HPDE6-E6E7 (cell line): ENCODE data around the gene FCN2.

ENCODE experiments used
- DNase-seq: peaks from one replicate; pipeline ENCODE4 v3.0.0; 2011; ENCODE audit warnings: missing footprints; ENCODE audit errors: extremely low spot score

The FCN2 gene

DNA sequence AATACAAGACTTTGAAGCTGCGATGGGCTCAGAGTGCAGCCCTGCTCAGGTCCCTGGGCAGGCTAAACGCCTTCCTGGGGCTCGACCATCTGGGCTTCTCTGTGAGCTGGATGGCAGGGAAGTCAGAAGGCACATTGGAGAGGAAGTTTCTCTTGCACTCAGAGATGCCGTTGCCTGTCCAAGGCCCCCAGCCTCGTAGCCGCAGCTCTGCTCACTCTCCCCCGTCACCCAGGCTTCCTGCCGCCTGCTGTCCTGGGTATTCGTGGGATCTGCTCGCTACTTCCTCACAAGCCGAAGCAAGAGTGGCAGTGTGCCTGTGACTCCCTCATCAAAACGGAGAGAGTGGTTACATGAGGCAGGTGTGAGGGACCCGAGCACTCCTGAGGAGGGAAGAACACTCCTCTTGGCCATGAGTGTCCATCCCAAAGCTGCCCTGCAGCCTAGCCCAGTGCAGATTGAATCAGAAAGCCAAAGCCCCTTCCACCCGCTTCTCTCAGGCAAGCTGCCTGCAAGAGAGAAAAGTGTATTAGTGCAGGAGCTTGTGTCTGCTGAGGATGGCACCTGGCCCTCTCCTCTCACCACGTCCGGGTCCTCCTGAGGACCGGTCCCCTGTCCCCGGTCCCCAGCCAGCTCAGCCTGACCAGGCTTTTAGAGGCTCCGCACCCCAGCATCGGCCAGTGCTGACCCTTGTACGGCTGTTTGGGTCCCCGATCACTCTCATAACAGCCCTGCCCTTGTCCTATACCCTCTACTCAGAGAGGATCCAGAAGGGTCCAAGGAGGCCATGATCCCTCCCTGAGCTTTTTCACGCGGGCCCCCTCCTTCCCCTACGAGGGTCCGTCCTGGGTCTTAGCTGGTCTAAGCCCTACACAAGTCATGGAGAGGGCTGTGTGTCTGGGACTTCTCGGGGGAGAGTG, 7.3 kb downstream of the FCN2 start:
- DNase-seq, result no peak

DNA sequence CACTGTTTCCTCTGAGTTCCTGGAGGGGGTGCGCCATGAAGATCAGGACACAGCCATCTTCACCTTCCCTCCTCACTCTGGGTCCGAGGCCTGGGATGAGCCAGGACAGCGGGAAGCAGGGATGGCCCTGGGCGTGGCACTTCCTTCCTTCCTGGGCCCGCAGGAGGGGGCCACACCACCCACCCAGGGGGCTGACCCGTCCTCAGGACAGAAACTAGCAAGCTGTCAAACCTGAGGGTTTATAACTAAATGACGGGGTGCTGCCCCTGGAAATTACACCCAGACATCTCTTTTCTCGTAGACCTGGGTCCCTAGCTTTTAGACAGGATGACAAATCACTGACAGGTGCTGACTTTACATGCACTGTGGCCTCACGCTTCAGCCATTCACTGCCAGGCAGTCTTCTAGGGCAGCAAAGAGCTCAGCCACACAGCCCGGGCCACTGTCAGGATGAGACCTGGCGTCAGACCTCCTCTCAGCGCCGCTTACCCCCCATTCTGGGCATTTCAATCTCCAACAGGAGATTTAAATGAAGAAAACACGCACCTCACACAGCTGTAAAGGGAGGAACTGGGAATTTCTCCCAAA, 8.1 kb downstream of the FCN2 start:
- DNase-seq, result no peak

DNA sequence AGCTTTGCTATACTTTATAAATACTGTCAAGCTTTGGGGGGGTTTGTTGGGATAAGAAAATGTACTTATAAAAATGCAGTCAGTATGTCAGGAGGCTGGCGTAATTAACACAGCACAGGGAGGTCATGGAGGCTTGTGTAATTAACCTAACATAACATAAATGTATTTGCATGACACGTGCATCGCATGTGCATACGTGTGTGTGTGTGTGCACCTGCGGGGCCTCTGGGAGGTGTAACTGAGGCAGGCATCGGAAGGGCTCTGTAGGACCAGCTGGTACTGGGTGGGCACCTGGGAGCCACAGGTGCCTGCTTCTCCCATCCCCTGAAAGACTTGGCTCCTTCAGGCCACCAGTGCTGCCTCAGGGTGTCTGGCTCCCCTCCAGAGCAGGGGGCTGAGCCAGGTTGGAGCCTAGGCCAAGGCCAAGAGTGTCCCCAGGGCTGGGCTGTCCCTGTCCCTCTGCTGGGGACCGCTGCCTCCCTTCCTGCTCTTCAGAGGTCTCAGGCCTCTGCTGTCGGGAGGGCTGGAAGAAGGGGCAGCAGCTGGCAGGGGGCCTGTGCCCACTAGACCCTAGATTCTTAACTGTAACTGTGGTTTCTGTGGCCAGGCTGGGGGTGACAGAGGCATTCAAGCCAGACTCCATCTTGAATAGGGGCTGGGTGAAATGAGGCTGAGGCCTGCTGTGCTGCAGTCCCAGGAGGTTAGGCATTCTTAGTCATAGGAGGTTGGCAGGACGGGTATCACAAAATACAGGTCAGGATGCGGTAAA, 9.0 kb downstream of the FCN2 start:
- no peak for DNase-seq

DNA sequence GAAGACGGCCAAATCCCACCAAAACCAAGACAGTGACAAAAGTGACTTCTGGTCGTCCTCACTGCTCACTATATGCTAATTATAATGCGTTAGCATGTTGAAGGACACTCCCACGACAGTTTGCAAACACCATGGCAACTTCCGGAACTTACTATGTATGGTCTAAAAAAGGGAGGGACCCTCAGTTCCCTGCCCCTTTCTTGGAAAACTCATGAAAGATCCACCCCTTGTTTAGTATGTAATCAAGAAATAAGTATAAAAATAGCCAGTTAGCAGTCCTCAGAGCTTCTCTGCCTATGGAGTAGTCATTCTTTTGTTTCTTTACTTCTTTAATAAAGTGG, 9.5 kb downstream of the FCN2 start:
- DNase-seq, result no peak

- DNase-seq, result no peak
These were observed 10.4 kb downstream of the FCN2 start for GRCh38 chr9:134891053-134891452.

DNA sequence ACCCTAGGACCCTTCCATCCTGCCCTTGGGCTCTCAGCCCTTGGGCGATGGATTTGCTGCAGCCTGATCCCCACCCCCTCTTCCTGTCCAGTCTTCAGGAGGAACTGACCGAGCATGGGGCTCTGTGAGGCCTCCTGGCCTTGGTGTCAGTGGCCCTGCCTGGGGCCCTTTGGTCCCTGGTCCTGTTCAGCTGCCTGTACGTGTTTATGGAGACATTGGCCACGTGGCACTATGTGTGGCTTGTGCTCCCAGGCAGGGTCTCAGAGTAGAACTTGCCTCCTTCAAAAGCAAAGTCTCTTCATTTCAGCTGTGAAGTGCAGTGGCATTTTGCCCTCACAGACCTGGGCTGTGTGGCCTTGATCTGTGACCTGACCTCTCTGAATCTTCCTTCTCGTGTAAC, 11.1 kb downstream of the FCN2 start:
- DNase-seq, result no peak

DNA sequence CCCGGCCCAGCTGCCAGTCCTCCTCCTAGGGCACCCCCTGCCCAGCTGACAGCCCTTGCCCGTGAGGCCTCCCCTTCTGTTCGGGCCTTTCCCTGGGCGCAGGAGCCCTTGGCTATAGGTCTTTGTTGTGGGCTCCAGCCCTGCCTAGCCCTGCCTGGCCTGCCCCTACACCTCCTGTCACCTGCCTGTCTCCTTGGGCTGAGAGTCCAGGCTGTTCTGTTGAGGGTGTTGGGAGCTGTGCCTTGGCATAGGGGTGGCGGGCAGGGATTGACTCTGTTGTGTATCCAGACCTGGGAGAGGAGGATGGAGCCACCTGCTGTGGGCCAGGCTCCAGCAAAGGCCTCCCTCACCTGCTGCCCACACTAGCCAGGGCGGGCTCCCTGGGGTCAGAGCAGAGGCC, 11.6 kb downstream of the FCN2 start:
- DNase-seq, result no peak

DNA sequence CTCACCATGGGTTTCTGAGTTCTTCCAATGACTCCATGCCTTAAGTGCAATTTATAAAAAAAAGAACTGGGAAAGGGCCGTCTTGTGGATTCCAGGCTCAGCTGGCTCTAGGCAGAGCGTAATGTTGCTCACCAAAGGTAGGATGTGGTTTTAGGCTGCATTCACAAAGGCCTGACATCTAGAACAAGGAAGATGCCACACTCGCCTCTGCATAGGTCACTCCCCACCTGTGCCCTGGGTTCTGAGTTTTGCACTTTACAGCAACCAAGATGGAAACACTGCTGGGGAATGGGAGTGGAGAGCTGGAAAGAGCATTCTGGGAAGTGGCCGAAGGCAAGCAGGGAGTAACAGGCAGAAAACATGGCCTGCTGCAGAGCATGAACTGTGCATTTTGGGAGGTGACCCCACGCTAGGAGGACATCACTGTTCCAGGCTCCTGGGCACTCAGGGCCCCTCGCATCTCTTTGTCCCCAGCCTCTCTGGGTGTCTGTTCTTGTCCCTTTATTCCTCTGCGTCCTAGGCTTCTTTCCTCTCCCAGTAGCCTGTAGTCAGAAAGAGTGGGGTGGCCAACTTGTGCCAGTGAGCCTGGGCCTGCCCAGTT, 12.3 kb downstream of the FCN2 start:
- no peak for DNase-seq

GRCh38 chr9:134894136-134894860, 13.7 kb downstream of the FCN2 start:
- no peak for DNase-seq

DNA sequence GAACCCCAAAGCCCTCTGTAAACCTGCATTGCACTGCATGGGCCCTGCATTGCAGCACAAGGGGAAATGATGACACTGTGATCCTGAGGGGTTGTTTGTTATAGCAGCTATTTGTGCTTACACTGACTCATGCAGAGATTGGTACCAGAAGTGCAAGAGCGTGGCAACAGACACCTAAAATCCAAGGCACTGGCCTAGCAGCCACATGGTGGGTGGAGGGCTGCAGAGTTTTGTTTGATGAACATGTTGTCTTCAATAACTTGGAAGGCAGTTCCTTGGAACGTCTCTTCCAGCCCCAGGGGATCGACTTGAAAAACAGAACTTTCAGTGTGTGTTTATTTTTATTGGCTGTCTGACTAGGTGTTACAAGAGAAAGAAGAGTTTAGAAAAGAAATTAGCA, 14.5 kb downstream of the FCN2 start:
- no peak for DNase-seq

DNA sequence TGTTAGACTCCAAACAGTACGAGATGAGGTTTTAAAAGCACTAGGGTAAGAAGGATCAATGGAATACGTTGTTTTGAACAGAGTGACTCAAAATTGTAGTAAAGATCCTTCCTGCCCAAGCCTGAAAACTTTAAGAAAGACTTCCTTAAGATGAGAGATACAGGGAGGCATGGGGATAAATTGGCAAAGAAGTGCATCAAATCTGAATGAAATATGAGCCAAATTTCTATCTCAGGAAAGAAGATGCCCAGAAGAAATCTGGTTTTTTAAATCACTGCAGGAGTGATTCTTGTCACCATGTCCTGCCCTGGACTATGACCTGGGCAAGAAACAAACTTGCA, 14.9 kb downstream of the FCN2 start:
- no peak for DNase-seq

- DNase-seq, result no peak
These were observed 15.6 kb downstream of the FCN2 start for GRCh38 chr9:134895908-134896833.

- no peak for DNase-seq
These were observed 16.4 kb downstream of the FCN2 start for GRCh38 chr9:134896834-134897583.

GRCh38 chr9:134897584-134898170, 17.1 kb downstream of the FCN2 start:
- no peak for DNase-seq

DNA sequence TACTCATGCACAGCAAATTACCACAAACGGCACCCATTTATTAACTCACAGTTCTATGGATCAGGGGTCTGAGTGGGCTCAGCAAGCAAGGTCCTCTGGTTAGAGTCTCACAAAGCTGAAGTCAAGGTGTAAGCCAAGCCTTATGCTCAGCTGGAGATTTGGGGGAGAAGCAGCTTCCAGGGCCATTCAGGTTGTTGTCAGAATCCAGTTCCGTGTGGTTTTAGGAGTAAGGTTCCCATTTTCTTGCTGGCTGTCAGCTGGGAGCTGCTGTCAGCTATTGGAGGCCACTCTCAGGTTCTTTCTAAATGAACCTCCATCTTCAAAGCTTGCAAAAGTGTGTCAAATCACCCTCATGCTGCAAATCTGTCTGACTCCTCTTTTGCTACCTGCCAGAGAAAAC, 17.7 kb downstream of the FCN2 start:
- DNase-seq, result no peak

- no peak for DNase-seq
These were observed 18.6 kb downstream of the FCN2 start for GRCh38 chr9:134899168-134899567.

DNA sequence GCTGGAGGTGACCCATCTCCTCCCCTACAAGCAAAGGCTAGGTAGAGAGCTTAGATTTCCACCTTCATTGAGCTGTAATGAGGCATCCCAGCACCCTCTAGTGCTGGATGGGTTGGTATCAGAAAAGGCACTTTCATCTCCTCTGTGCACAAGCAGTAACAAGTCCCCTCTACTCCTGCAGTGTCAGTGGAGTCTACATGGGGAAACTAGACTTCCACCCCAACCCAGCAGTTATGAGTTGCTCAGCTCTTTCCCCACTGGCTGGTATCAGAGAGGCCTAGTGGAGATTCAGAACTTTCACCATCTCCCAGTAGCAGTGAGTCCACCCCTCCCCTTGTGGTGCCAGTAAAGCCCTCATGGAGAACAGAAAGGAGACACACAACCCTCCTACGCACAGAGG, 19.2 kb downstream of the FCN2 start:
- no peak for DNase-seq

GRCh38 chr9:134902936-134903335, 22.3 kb downstream of the FCN2 start:
- no peak for DNase-seq

- no peak for DNase-seq
These were observed 28.1 kb downstream of the FCN2 start for GRCh38 chr9:134908524-134909309.
